Liver (tissue), 9 donors: ENCODE data around the gene WDR45B. TPM values are rescaled to one million over a fixed set of nuclear protein-coding genes. Genes with fewer than 3 reads are reported as not detected.
A peak's percentile ranks its signal among the peaks of the same experiment; 100 is the strongest.

Experiments
- DNase-seq: peaks from one replicate; pipeline ENCODE4 v3.0.0-alpha.2; 2017; ENCODE audit warnings: low spot score
- H3K27ac ChIP-seq, 2 donors: one replicate each; pipeline ENCODE4 v1.7.0; 2013; ENCODE audit warnings: inconsistent platforms in 2 of 2, low read length in 2 of 2, control low read depth in 1 of 2, low read depth in 1 of 2, mild to moderate bottlenecking in 1 of 2
- H3K27me3 ChIP-seq, 4 donors: one replicate each; pipeline versions ENCODE4 v1.6.1 to v1.7.0; 2013; ENCODE audit warnings: low read length in 3 of 4, inconsistent platforms in 1 of 4, mild to moderate bottlenecking in 1 of 4, moderate library complexity in 1 of 4; ENCODE audit not compliant: control insufficient read depth in 4 of 4, insufficient read depth in 4 of 4
- H3K36me3 ChIP-seq, 4 donors: one replicate each; pipeline versions ENCODE4 v1.6.1 to v1.7.0; 2013; ENCODE audit warnings: low read length in 3 of 4, mild to moderate bottlenecking in 3 of 4, low read depth in 1 of 4, moderate library complexity in 1 of 4; ENCODE audit not compliant: control insufficient read depth in 4 of 4, insufficient read depth in 3 of 4
- H3K4me1 ChIP-seq, 4 donors: one replicate each; pipeline versions ENCODE4 v1.6.1 to v1.7.0; 2013; ENCODE audit warnings: low read length in 3 of 4, mild to moderate bottlenecking in 3 of 4, moderate library complexity in 1 of 4; ENCODE audit not compliant: control insufficient read depth in 4 of 4, insufficient read depth in 4 of 4
- H3K4me3 ChIP-seq, 3 donors: one replicate each; pipeline versions ENCODE4 v1.6.1 to v1.7.0; 2013; ENCODE audit warnings: low read length in 3 of 3, control low read depth in 1 of 3, low read depth in 1 of 3, mild to moderate bottlenecking in 1 of 3
- H3K9ac ChIP-seq, 2 donors: one replicate each; pipeline ENCODE4 v1.7.0; 2013; ENCODE audit warnings: low read length in 2 of 2, mild to moderate bottlenecking in 2 of 2, moderate library complexity in 2 of 2, control low read depth in 1 of 2, low read depth in 1 of 2
- H3K9me3 ChIP-seq, 4 donors: one replicate each; pipeline versions ENCODE4 v1.6.1 to v1.7.0; 2013; ENCODE audit warnings: low read length in 3 of 4; ENCODE audit not compliant: control insufficient read depth in 4 of 4
- EGR1 ChIP-seq, 2 donors: IDR thresholded peaks; 2 replicates each; pipeline ENCODE4 v1.6.1; 2016 to 2018; ENCODE audit warnings: antibody characterized with exemption in 2 of 2, low read depth in 2 of 2
- FOXA1 ChIP-seq: IDR thresholded peaks from 2 replicates; pipeline ENCODE4 v1.6.1; 2016; ENCODE audit warnings: antibody characterized with exemption
- FOXA2 ChIP-seq: IDR thresholded peaks from 2 replicates; pipeline ENCODE4 v1.6.1; 2016; ENCODE audit warnings: antibody characterized with exemption
- GABPA ChIP-seq, 2 donors: IDR thresholded peaks in 1 of 2; conservative IDR thresholded peaks in 1 of 2; 2 replicates each; pipeline ENCODE4 v1.6.1; 2016; ENCODE audit warnings: antibody characterized with exemption in 2 of 2, mild to moderate bottlenecking in 1 of 2, moderate library complexity in 1 of 2
- HNF4A ChIP-seq, 2 donors: conservative IDR thresholded peaks; 2 replicates each; pipeline ENCODE4 v1.6.1; 2016; ENCODE audit warnings: antibody characterized with exemption in 2 of 2, mild to moderate bottlenecking in 2 of 2
- HNF4G ChIP-seq: IDR thresholded peaks from 2 replicates; pipeline ENCODE4 v1.6.1; 2016; ENCODE audit warnings: antibody characterized with exemption
- JUND ChIP-seq, 2 donors: IDR thresholded peaks; 2 replicates each; pipeline ENCODE4 v1.6.1; 2016; ENCODE audit warnings: antibody characterized with exemption in 2 of 2
- MAX ChIP-seq: IDR thresholded peaks from 2 replicates; pipeline ENCODE4 v1.6.1; 2016; ENCODE audit warnings: antibody characterized with exemption
- NR2F2 ChIP-seq: IDR thresholded peaks from 2 replicates; pipeline ENCODE4 v1.6.1; 2016; ENCODE audit warnings: antibody characterized with exemption
- RAD21 ChIP-seq, 2 donors: IDR thresholded peaks; 2 replicates each; pipeline ENCODE4 v1.6.1; 2016; ENCODE audit warnings: antibody characterized with exemption in 2 of 2, mild to moderate bottlenecking in 2 of 2
- REST ChIP-seq: IDR thresholded peaks from 2 replicates; pipeline ENCODE4 v1.6.1; 2016; ENCODE audit warnings: antibody characterized with exemption, mild to moderate bottlenecking
- RXRA ChIP-seq, 2 donors: IDR thresholded peaks; 2 replicates each; pipeline ENCODE4 v1.6.1; 2017 to 2018; ENCODE audit warnings: antibody characterized with exemption in 2 of 2, mild to moderate bottlenecking in 1 of 2
- SP1 ChIP-seq: IDR thresholded peaks from 2 replicates; pipeline ENCODE4 v1.6.1; 2018; ENCODE audit warnings: antibody characterized with exemption, mild to moderate bottlenecking
- TAF1 ChIP-seq: conservative IDR thresholded peaks from 2 replicates; pipeline ENCODE4 v1.6.1; 2016; ENCODE audit warnings: antibody characterized with exemption, mild to moderate bottlenecking
- YY1 ChIP-seq: IDR thresholded peaks from 2 replicates; pipeline ENCODE4 v1.6.1; 2016; ENCODE audit warnings: antibody characterized with exemption, mild to moderate bottlenecking
- ZBTB33 ChIP-seq: IDR thresholded peaks from 2 replicates; pipeline ENCODE4 v1.6.1; 2016; ENCODE audit warnings: antibody characterized with exemption
- WGBS: extraction: QIAGEN DNeasy Blood & Tissue Kit; methylation state at CpG from one replicate; pipeline ENCODE4 v1.1.7; 2013; 5-methylcytosine and 5-hydroxymethylcytosine counted together
- polyA plus RNA-seq, 2 donors: library from polyadenylated mRNA; stranded (reverse) in 1 of 2; unstranded in 1 of 2; fragments of 200-250 nt in 1 of 2; fragments of >200 nt in 1 of 2; fragmentation: Nextera tagmentation in 1 of 2; extraction: Ambion mirVana in 1 of 2; gene quantifications; one replicate each; pipeline versions ENCODE4 v1.2.1 to v1.2.3, GENCODE V29; 2013 to 2015
- total RNA-seq, 2 donors: library from RNA; depleted of rRNA; stranded (reverse); fragments of >200 nt; gene quantifications; one replicate each; pipeline ENCODE4 v1.2.3, GENCODE V29; 2014
- TF ChIP-seq, protein P1 (sequence below): fragments of 150-350 bp; IDR thresholded peaks from 2 replicates; pipeline ENCODE4 v1.5.1; 2017; ENCODE audit warnings: improper control_type of control experiment, low read depth, low read length; ENCODE audit not compliant: missing input control
- TF ChIP-seq, protein P2 (sequence below): IDR thresholded peaks from 2 replicates; pipeline ENCODE4 v1.6.1; 2016; ENCODE audit warnings: antibody characterized with exemption
- donor health status: healthy.
- donor health status: healthy.
- donor health status: healthy.
- donor health status: healthy.
- donor health status: healthy.

Gene WDR45B
- total and polyA plus RNA-seq, 4 donors = 25.4 to 40.9 (median 29.2) TPM

DNA sequence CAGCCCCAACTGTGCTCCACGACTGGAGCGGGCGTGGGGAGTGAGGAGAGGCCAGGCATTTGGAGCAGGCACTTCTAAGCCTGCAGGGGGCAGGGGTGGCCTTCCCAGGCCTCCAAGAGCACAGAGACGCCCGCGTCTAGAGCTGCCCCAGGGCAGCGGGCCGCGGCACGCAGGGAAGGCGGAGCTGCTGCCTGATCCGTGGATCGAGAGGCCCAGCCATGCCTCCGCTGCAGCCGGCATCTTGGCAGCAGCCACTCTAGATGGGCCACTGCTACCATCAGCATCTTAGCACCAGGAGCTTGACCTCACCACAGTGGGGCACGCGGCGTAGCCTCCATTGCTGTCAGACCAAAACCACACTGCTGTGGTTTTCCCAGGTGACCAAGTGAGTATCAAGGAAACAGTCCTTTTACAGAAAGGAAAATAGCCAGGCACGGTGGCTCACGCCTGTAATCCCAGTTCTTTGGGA lies 20.4 kb upstream of the WDR45B start:
- DNase-seq = peak; percentile 50
- Histone ChIP-seq H3K4me1 (peaks cover 3 to 7% (median 3%) of the 10 kb centered on the region in 4 donors), H3K9ac (no peak overlapping the region), H3K4me3 (no peak overlapping the region), H3K9me3 (no peaks in the 10 kb centered on the region), H3K36me3 (no peaks in the 10 kb centered on the region), H3K27ac (peak overlapping the region in 1 of 2 donors; percentile 3), H3K27me3 (no peaks in the 10 kb centered on the region)
- no peak for TF ChIP-seq NR2F2
- TF ChIP-seq, protein P1, sequence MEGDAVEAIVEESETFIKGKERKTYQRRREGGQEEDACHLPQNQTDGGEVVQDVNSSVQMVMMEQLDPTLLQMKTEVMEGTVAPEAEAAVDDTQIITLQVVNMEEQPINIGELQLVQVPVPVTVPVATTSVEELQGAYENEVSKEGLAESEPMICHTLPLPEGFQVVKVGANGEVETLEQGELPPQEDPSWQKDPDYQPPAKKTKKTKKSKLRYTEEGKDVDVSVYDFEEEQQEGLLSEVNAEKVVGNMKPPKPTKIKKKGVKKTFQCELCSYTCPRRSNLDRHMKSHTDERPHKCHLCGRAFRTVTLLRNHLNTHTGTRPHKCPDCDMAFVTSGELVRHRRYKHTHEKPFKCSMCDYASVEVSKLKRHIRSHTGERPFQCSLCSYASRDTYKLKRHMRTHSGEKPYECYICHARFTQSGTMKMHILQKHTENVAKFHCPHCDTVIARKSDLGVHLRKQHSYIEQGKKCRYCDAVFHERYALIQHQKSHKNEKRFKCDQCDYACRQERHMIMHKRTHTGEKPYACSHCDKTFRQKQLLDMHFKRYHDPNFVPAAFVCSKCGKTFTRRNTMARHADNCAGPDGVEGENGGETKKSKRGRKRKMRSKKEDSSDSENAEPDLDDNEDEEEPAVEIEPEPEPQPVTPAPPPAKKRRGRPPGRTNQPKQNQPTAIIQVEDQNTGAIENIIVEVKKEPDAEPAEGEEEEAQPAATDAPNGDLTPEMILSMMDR = peak; percentile 77
- peak in 1 of 2 donors; percentile 32 for TF ChIP-seq RXRA (IDR thresholded peaks at IDR 0.05)
- peak; percentile 91 to 97 for TF ChIP-seq RAD21 (IDR thresholded peaks at IDR 0.05)
- WGBS = 29% methylated on average over 20 of the region's 20 CpGs

GRCh38 chr17:82668024-82668630 lies 19.9 kb upstream of the WDR45B start:
- H3K36me3 ChIP-seq = no peaks in the 10 kb centered on the region

GRCh38 chr17:82667668-82668000 lies 19.4 kb upstream of the WDR45B start:
- Histone ChIP-seq H3K27me3 (no peaks in the 10 kb centered on the region), H3K9ac (no peak overlapping the region), H3K4me3 (no peak overlapping the region), H3K27ac (no peak overlapping the region), H3K9me3 (no peaks in the 10 kb centered on the region), H3K4me1 (peaks cover 1 to 7% (median 3%) of the 10 kb centered on the region in 4 donors), H3K36me3 (no peaks in the 10 kb centered on the region)
- DNase-seq = no peak
- TF ChIP-seq TAF1 (no peak), HNF4A (conservative IDR thresholded peaks at IDR 0.05) (no peak), EGR1 (IDR thresholded peaks at IDR 0.05; ENCODE audit: low read depth in 2 of 2) (no peak), RAD21 (IDR thresholded peaks at IDR 0.05) (no peak), MAX (no peak), RXRA (IDR thresholded peaks at IDR 0.05) (no peak), YY1 (no peak), FOXA1 (no peak), HNF4G (no peak), REST (no peak), ZBTB33 (no peak), NR2F2 (no peak), SP1 (no peak), FOXA2 (no peak), GABPA (IDR thresholded peaks at IDR 0.05 in 1 of 2, conservative IDR thresholded peaks at IDR 0.05 in 1 of 2) (no peak), JUND (IDR thresholded peaks at IDR 0.05) (no peak)
- TF ChIP-seq, protein P1 = no peak
- TF ChIP-seq, protein P2, sequence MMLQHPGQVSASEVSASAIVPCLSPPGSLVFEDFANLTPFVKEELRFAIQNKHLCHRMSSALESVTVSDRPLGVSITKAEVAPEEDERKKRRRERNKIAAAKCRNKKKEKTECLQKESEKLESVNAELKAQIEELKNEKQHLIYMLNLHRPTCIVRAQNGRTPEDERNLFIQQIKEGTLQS = no peak
- 95% methylated on average over 15 of the region's 15 CpGs for WGBS

More at GRCh38 chr17:82668024-82668630, 19.9 kb upstream of the WDR45B start:
- Histone ChIP-seq H3K27me3 (no peaks in the 10 kb centered on the region), H3K9me3 (no peaks in the 10 kb centered on the region), H3K4me1 (peaks cover 3 to 7% (median 3%) of the 10 kb centered on the region in 4 donors), H3K27ac (no peak overlapping the region), H3K9ac (no peak overlapping the region), H3K4me3 (no peak overlapping the region)
- no peak for DNase-seq
- TF ChIP-seq GABPA (IDR thresholded peaks at IDR 0.05 in 1 of 2, conservative IDR thresholded peaks at IDR 0.05 in 1 of 2) = no peak
- 83% methylated on average over 16 of the region's 16 CpGs for WGBS
